Mammary epithelial cell (primary cell): ENCODE results near the gene ZEB2.

Experiments
- EZH2 ChIP-seq: IDR thresholded peaks from 2 replicates; pipeline ENCODE4 v1.6.1; 2012; ENCODE audit warnings: low read length, inconsistent platforms, borderline replicate concordance
- TF ChIP-seq, protein P1 (sequence below), 2 donors: IDR thresholded peaks in 1 of 2; conservative IDR thresholded peaks in 1 of 2; 2 replicates each; pipeline ENCODE4 v1.5.1; 2011 to 2012; ENCODE audit warnings: inconsistent platforms in 2 of 2, low read length in 2 of 2, mild to moderate bottlenecking in 2 of 2, control low read depth in 1 of 2, low read depth in 1 of 2; ENCODE audit not compliant: insufficient read depth in 1 of 2; ENCODE audit errors: extremely low read depth in 1 of 2

DNA sequence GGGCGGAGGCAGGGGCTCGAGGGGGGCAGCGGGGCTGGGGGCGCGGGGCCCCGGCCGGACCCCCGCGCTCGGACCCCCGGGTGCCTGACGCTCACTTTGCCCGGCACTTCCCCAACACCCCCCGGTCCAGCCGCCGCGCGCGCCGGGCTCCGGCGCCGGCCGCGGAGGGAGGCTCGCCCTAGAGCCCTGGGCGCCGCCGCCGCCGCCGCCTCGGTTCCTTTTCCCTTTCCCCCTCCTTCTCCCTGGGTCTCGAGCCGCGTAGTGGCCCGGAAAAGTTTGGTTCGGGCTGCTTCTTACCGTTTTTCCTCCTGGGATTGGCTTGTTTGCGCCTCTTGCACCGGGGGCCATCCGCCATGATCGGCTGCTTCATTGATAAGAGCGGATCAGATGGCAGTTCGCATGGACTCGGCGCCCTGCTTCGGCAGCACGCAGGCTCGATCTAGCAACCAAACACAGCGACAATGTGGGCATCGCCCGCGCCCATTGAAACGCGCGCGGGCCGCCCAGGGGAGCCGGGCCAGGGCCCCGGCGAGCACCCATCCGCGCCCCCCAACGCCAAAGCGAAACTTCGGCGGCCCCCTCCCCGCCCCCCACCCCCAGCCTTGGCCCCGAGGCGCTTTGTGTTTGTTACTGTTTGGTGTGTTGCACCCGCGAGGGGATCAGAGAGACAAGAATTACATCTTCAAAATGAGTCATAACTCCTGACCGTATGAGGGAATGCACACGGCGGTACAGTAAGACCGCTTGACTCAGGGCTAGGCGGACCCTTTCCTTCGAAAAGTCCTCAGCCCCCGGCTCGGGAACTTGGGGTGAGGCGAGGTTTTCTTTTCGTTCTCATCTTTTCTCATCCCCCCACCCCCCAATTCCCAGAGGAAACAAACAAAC is 2.7 kb downstream of the ZEB2 start:
- TF ChIP-seq, protein P1, sequence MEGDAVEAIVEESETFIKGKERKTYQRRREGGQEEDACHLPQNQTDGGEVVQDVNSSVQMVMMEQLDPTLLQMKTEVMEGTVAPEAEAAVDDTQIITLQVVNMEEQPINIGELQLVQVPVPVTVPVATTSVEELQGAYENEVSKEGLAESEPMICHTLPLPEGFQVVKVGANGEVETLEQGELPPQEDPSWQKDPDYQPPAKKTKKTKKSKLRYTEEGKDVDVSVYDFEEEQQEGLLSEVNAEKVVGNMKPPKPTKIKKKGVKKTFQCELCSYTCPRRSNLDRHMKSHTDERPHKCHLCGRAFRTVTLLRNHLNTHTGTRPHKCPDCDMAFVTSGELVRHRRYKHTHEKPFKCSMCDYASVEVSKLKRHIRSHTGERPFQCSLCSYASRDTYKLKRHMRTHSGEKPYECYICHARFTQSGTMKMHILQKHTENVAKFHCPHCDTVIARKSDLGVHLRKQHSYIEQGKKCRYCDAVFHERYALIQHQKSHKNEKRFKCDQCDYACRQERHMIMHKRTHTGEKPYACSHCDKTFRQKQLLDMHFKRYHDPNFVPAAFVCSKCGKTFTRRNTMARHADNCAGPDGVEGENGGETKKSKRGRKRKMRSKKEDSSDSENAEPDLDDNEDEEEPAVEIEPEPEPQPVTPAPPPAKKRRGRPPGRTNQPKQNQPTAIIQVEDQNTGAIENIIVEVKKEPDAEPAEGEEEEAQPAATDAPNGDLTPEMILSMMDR (conservative IDR thresholded peaks at IDR 0.05 in 1 of 2, IDR thresholded peaks at IDR 0.05 in 1 of 2; ENCODE audit: extremely low read depth in 1 of 2, insufficient read depth in 1 of 2, low read depth in 1 of 2, low read length in 2 of 2) = no peak
- TF ChIP-seq EZH2 = no peak
